ENCODE measurements around the gene PRKCE.

PRKCE gene

GRCh38 chr2:45729753-45730512, 78.5 kb downstream of the PRKCE start:
- no peak for DNase-seq

GRCh38 chr2:45731141-45731540, 79.7 kb downstream of the PRKCE start:
- DNase-seq: no peak

GRCh38 chr2:45732436-45732835, 81.0 kb downstream of the PRKCE start:
- DNase-seq: no peak

GRCh38 chr2:45732946-45733345, 81.5 kb downstream of the PRKCE start:
- DNase-seq: no peak

GRCh38 chr2:45734336-45734735, 82.9 kb downstream of the PRKCE start:
- DNase-seq: no peak

- no peak for DNase-seq
Observed at GRCh38 chr2:45734952-45735351, 83.5 kb downstream of the PRKCE start.

GRCh38 chr2:45736757-45737704, 85.6 kb downstream of the PRKCE start:
- no peak for DNase-seq

- DNase-seq: no peak
Observed at GRCh38 chr2:45739796-45740485, 88.5 kb downstream of the PRKCE start.

GRCh38 chr2:45741161-45741850, 89.8 kb downstream of the PRKCE start:
- no peak for DNase-seq

GRCh38 chr2:45743531-45744396, 92.3 kb downstream of the PRKCE start:
- DNase-seq: no peak

GRCh38 chr2:45745231-45745630, 93.8 kb downstream of the PRKCE start:
- DNase-seq: no peak

GRCh38 chr2:45746888-45747287, 95.4 kb downstream of the PRKCE start:
- no peak for DNase-seq

GRCh38 chr2:45747363-45747762, 95.9 kb downstream of the PRKCE start:
- no peak for DNase-seq

- no peak for DNase-seq
Observed at GRCh38 chr2:45748239-45748638, 96.8 kb downstream of the PRKCE start.

- DNase-seq: no peak
Observed at GRCh38 chr2:45750001-45750400, 98.5 kb downstream of the PRKCE start.

- DNase-seq: no peak
Observed at GRCh38 chr2:45750484-45750883, 99.0 kb downstream of the PRKCE start.

GRCh38 chr2:45753381-45753780, 101.9 kb downstream of the PRKCE start:
- no peak for DNase-seq

GRCh38 chr2:45754131-45755010, 102.9 kb downstream of the PRKCE start:
- no peak for DNase-seq

- no peak for DNase-seq
Observed at GRCh38 chr2:45755585-45756335, 104.3 kb downstream of the PRKCE start.

- no peak for DNase-seq
Observed at GRCh38 chr2:45758018-45758417, 106.5 kb downstream of the PRKCE start.

All from GF-D8 (cell line).